Right lobe of liver (tissue), 4 donors: ENCODE measurements around the gene QPCT.

Experiments
- POLR2A ChIP-seq: fragments of 450-650 bp; IDR thresholded peaks from one replicate; pipeline ENCODE4 v1.6.1; 2017; ENCODE audit warnings: antibody characterized with exemption, mild to moderate bottlenecking
- TF ChIP-seq, protein P1 (sequence below), 4 donors: fragments of 200-600 bp in 3 of 4; fragments of 450-650 bp in 1 of 4; IDR thresholded peaks; one replicate each; pipeline versions ENCODE4 v1.5.1 to v1.8.0; 2016 to 2022; ENCODE audit warnings: antibody characterized with exemption in 4 of 4, mild to moderate bottlenecking in 2 of 4
- donor health status: DM: no; HTN: no; CAD: no.
- donor health status: DM: no; HTN: no; CAD: no.
- donor health status: DM: no; HTN: yes; CAD: no.

DNA sequence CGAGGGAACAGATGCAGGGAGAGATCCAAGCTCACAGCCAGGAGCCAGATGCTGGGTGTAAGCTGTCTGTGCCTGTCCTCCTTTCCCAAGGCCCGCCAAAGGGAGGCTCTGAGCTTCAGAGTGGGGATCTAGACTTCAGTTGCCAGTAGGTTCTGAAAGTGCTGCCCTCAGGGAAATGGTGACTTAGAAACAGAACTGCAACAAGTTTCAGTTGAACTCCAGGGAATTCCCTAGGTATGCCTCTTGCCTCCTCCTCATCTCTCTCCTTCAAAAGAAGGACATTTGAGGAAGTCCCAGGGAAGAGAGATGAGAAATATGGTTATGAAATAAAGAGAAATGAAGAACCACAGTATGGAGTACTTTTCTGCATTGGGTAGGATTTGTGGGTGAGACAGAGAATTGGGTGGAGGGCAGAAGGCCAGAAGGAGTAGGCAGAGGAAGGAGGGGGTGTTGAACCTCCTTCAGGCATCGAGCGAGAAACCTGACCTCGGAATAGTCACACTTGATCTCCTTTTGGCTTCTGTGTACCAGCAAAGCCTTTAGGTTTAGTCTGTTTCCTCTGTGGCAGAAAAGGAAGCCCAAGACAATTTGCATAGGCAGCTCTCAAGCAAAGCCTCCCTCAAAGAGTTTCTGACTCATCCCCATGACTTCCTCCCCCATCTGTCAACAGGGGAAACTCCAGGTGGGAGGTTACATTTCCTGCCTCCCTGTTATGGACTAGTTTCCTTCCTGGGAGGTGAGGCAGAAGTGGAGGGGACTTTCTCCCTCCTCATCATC is 45.7 kb downstream of the QPCT start:
- no peak for TF ChIP-seq POLR2A
- TF ChIP-seq, protein P1, sequence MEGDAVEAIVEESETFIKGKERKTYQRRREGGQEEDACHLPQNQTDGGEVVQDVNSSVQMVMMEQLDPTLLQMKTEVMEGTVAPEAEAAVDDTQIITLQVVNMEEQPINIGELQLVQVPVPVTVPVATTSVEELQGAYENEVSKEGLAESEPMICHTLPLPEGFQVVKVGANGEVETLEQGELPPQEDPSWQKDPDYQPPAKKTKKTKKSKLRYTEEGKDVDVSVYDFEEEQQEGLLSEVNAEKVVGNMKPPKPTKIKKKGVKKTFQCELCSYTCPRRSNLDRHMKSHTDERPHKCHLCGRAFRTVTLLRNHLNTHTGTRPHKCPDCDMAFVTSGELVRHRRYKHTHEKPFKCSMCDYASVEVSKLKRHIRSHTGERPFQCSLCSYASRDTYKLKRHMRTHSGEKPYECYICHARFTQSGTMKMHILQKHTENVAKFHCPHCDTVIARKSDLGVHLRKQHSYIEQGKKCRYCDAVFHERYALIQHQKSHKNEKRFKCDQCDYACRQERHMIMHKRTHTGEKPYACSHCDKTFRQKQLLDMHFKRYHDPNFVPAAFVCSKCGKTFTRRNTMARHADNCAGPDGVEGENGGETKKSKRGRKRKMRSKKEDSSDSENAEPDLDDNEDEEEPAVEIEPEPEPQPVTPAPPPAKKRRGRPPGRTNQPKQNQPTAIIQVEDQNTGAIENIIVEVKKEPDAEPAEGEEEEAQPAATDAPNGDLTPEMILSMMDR (IDR thresholded peaks at IDR 0.05) = no peak
